CD4-positive, alpha-beta T cell treated with Interleukin-21 for 1 hour (primary cell): ENCODE results near the gene AFTPH.

Experiments
- DNase-seq: peaks from one replicate; pipeline ENCODE4 v3.0.0-alpha.2; 2020

The AFTPH gene

GRCh38 chr2:64615192-64615763 lies 91.2 kb downstream of the AFTPH start:
- DNase-seq: no peak

- no peak for DNase-seq
These were observed 91.9 kb downstream of the AFTPH start for GRCh38 chr2:64615844-64616536.

GRCh38 chr2:64617631-64618151 lies 93.6 kb downstream of the AFTPH start:
- no peak for DNase-seq

- DNase-seq: no peak
These were observed 96.5 kb downstream of the AFTPH start for GRCh38 chr2:64620661-64621060.

GRCh38 chr2:64622443-64623241 lies 98.5 kb downstream of the AFTPH start:
- no peak for DNase-seq

- no peak for DNase-seq
These were observed 99.2 kb downstream of the AFTPH start for GRCh38 chr2:64623242-64623850.

GRCh38 chr2:64624108-64624610 lies 100.0 kb downstream of the AFTPH start:
- no peak for DNase-seq

- DNase-seq: no peak
These were observed 100.7 kb downstream of the AFTPH start for GRCh38 chr2:64624862-64625261.

GRCh38 chr2:64625299-64626145 lies 101.4 kb downstream of the AFTPH start:
- DNase-seq: no peak

- DNase-seq: no peak
These were observed 102.2 kb downstream of the AFTPH start for GRCh38 chr2:64626146-64626809.

GRCh38 chr2:64626963-64627760 lies 103.0 kb downstream of the AFTPH start:
- DNase-seq: no peak

- no peak for DNase-seq
These were observed 104.0 kb downstream of the AFTPH start for GRCh38 chr2:64627860-64628841.

GRCh38 chr2:64629329-64629781 lies 105.2 kb downstream of the AFTPH start:
- DNase-seq: no peak

GRCh38 chr2:64629875-64630274 lies 105.7 kb downstream of the AFTPH start:
- DNase-seq: no peak

- DNase-seq: no peak
These were observed 106.6 kb downstream of the AFTPH start for GRCh38 chr2:64630752-64631151.

- DNase-seq: no peak
These were observed 107.6 kb downstream of the AFTPH start for GRCh38 chr2:64631771-64632170.

- DNase-seq: no peak
These were observed 109.0 kb downstream of the AFTPH start for GRCh38 chr2:64632835-64633819.
